H1 (cell line): ENCODE results near the gene RMP24.

Experiments used
- BCL11A ChIP-seq, 2 experiments: IDR thresholded peaks; one replicate each; pipeline ENCODE4 v1.6.1; 2011; ENCODE audit warnings: low read depth in 2 of 2, low read length in 2 of 2, mild to moderate bottlenecking in 2 of 2
- CEBPB ChIP-seq: IDR thresholded peaks from 2 replicates; pipeline ENCODE4 v1.6.1; 2012; ENCODE audit warnings: low read depth, low read length
- CHD2 ChIP-seq: IDR thresholded peaks from 2 replicates; pipeline ENCODE4 v1.6.1; 2012; ENCODE audit warnings: low read length, improper control_type of control experiment
- FOSL1 ChIP-seq: IDR thresholded peaks from 2 replicates; pipeline ENCODE4 v1.6.1; 2011; ENCODE audit warnings: mild to moderate bottlenecking, low read depth, low read length, moderate library complexity; ENCODE audit not compliant: insufficient read depth
- GABPA ChIP-seq: IDR thresholded peaks from 2 replicates; pipeline ENCODE4 v1.6.1; 2011; ENCODE audit warnings: mild to moderate bottlenecking, low read length, moderate library complexity, borderline replicate concordance; ENCODE audit not compliant: insufficient read depth
- HDAC2 ChIP-seq, 2 experiments: fragments of 300-600 bp in 1 of 2; sonication (generic) in 1 of 2; IDR thresholded peaks; 2 replicates each; pipeline ENCODE4 v1.6.1; 2011 to 2012; ENCODE audit warnings: low read depth in 2 of 2, low read length in 2 of 2, mild to moderate bottlenecking in 2 of 2, moderate library complexity in 2 of 2, borderline replicate concordance in 1 of 2, inconsistent platforms in 1 of 2
- POLR2AphosphoS5 ChIP-seq: IDR thresholded peaks from 2 replicates; pipeline ENCODE4 v1.6.1; 2011; ENCODE audit warnings: low read depth, low read length
- RFX5 ChIP-seq: IDR thresholded peaks from 2 replicates; pipeline ENCODE4 v1.6.1; 2011; ENCODE audit warnings: low read depth, low read length, improper control_type of control experiment, borderline replicate concordance
- ZNF274 ChIP-seq: IDR thresholded peaks from 2 replicates; pipeline ENCODE4 v1.7.0; 2012; ENCODE audit warnings: low read length, borderline replicate concordance; ENCODE audit errors: extremely low read depth

Gene RMP24

DNA sequence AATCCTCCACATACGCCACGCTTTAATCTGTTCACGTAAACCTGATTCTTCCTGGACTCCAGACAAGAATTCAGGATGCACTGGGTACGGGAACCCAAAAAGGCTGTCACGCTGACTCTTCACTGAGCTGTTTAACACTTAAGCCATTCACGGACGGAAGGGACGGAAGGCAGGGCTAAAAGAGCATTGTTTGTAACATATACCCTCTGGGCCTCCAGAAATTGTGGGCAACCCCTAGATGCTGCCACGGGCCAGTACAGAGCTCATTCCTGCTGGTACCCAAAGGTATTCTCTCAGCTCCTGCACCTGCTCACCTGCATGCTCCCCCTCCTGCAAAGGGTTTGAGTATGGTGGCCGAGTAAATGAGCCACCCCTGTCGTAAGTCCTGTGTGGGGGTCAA lies 45.6 kb upstream of the RMP24 start (continued):
- TF ChIP-seq GABPA = no peak
- TF ChIP-seq FOSL1 = no peak
- no peak for TF ChIP-seq RFX5
- no peak for TF ChIP-seq ZNF274
- TF ChIP-seq CEBPB = no peak
- no peak for TF ChIP-seq BCL11A (IDR thresholded peaks at IDR 0.05; ENCODE audit: low read depth in 2 of 2, low read length in 2 of 2)
- TF ChIP-seq POLR2AphosphoS5 = no peak
- TF ChIP-seq HDAC2 (IDR thresholded peaks at IDR 0.05; ENCODE audit: borderline replicate concordance in 1 of 2, low read depth in 2 of 2, low read length in 2 of 2) = no peak
- no peak for TF ChIP-seq CHD2
